ENCODE data around the gene PLXDC1. TPM values are rescaled to one million over a fixed set of nuclear protein-coding genes. Genes with fewer than 3 reads are reported as not detected.
A peak's percentile ranks its signal among the peaks of the same experiment; 100 is the strongest.
"Not testable (repeated sequence)": the region's sequence is repeated elsewhere in the genome, so short reads cannot be mapped to it uniquely, and the experiment has no call there.

The PLXDC1 gene
- polyA plus RNA-seq, 3 donors: 6.1 to 7.9 (median 7.4) TPM

- no peak for DNase-seq
Observed at GRCh38 chr17:39126436-39126835, 25.0 kb downstream of the PLXDC1 start.

- DNase-seq: no peak
Observed at GRCh38 chr17:39125143-39125875, 26.1 kb downstream of the PLXDC1 start.

- no peak for DNase-seq
Observed at GRCh38 chr17:39123627-39124026, 27.8 kb downstream of the PLXDC1 start.

- no peak for DNase-seq
Observed at GRCh38 chr17:39122991-39123390, 28.4 kb downstream of the PLXDC1 start.

GRCh38 chr17:39121919-39122318, 29.5 kb downstream of the PLXDC1 start:
- not testable (repeated sequence) for DNase-seq

- no peak for DNase-seq
Observed at GRCh38 chr17:39118674-39119419, 32.6 kb downstream of the PLXDC1 start.

- DNase-seq: no peak
Observed at GRCh38 chr17:39116224-39116623, 35.2 kb downstream of the PLXDC1 start.

- no peak for DNase-seq
Observed at GRCh38 chr17:39115135-39115534, 36.3 kb downstream of the PLXDC1 start.

GRCh38 chr17:39114723-39115122, 36.7 kb downstream of the PLXDC1 start:
- no peak for DNase-seq

- DNase-seq: no peak
Observed at GRCh38 chr17:39113871-39114270, 37.6 kb downstream of the PLXDC1 start.

- DNase-seq: no peak
Observed at GRCh38 chr17:39110435-39111136, 40.9 kb downstream of the PLXDC1 start.

- no peak for DNase-seq
Observed at GRCh38 chr17:39108461-39109375, 42.7 kb downstream of the PLXDC1 start.

GRCh38 chr17:39107973-39108372, 43.5 kb downstream of the PLXDC1 start:
- no peak for DNase-seq

GRCh38 chr17:39107155-39107554, 44.3 kb downstream of the PLXDC1 start:
- DNase-seq: no peak

GRCh38 chr17:39105705-39106104, 45.7 kb downstream of the PLXDC1 start:
- no peak for DNase-seq

- DNase-seq: no peak
Observed at GRCh38 chr17:39104657-39105056, 46.8 kb downstream of the PLXDC1 start.

GRCh38 chr17:39104046-39104445, 47.4 kb downstream of the PLXDC1 start:
- no peak for DNase-seq

GRCh38 chr17:39101091-39101490, 50.3 kb downstream of the PLXDC1 start:
- no peak for DNase-seq

- DNase-seq: no peak
Observed at GRCh38 chr17:39100530-39100929, 50.9 kb downstream of the PLXDC1 start.

GRCh38 chr17:39099663-39100286, 51.7 kb downstream of the PLXDC1 start:
- DNase-seq: peak; percentile 87

GRCh38 chr17:39098588-39098987, 52.8 kb downstream of the PLXDC1 start:
- DNase-seq: no peak
